GM18526 (cell line): ENCODE data around the gene DENND11.

Source experiments
- POLR2A ChIP-seq: IDR thresholded peaks from 3 replicates; pipeline ENCODE4 v1.6.1; 2011; ENCODE audit not compliant: insufficient read length; ENCODE audit errors: extremely low read depth

DENND11 gene

GRCh38 chr7:141698247-141699015 lies 3.5 kb downstream of the DENND11 start:
- TF ChIP-seq POLR2A = no peak

DNA sequence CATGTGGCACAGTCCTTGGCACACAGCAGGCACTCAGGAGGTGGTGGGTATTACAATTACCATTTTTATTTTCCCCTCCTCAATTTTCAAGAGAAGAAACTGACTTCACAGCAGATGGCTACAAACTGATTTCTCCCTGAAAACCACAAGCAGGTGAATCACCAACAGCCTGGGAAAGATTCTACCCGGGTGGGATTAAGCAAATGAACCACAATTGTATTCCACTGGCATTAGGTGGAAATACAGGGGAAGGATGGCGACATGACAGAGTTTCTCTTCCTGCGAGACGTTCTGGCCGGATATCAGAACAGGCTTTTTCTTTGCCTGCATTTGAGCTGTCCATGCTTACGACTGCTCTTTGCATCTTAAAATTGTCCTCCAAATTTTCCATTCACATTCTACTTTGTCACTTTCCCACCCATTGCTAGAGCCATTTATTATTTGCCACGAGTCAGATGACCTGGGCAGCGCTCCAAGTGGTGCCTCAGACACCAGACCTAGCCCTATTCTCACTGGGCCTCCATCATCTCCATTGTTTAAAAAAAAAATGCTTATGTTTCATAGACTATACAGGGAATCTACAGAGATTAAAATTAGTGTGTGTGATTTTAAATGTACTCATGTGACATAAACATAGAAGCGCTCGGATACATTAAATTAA lies 4.6 kb downstream of the DENND11 start:
- TF ChIP-seq POLR2A = no peak

GRCh38 chr7:141696348-141696747 lies 5.6 kb downstream of the DENND11 start:
- no peak for TF ChIP-seq POLR2A

DNA sequence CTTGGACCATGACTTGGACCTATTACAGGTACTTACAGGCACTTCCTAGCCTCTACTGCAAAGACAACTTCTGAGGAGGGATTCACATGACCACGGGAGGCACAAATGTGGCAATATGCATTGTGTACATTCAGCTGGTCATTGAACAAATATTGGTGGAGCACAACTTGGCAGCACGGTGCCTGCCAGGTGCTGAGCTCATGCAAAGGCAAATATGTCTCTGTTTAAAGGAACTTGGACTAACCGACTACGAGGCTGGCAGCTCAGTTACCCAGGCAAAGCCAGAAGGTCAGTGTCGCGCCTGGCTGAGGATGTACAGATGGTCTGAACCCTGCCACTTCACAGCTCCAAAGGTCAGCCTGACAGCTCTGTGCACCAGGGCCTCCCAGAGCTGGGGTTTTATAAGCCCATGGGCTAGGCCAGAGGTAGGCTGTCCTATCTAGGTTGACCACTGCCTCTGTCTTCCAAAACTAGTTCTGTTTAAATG lies 6.1 kb downstream of the DENND11 start:
- TF ChIP-seq POLR2A = no peak

- TF ChIP-seq POLR2A = no peak
Measured at GRCh38 chr7:141693082-141693481, 8.9 kb downstream of the DENND11 start.

GRCh38 chr7:141691961-141692360 lies 10.0 kb downstream of the DENND11 start:
- no peak for TF ChIP-seq POLR2A

GRCh38 chr7:141691540-141691939 lies 10.4 kb downstream of the DENND11 start:
- TF ChIP-seq POLR2A = no peak

- no peak for TF ChIP-seq POLR2A
Measured at GRCh38 chr7:141688043-141688442, 13.9 kb downstream of the DENND11 start.

DNA sequence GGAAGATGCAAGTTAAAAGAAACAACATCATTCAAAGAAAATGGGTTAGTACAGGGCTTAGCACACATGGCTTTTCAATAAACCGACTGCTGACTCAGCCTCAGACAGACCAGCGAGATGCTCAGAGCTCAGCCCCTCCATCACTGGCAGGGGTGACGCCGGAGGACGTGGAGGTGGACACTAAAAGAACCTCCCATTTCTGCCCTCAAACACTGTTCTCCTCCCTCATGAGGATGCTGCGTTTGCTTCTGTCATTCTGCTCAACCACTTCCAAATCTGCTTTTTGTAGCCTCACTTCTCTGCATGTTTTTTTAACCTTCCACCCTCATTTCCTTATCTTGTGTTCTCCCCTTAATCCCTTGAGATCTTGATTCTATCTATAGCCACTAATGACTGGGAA lies 15.3 kb downstream of the DENND11 start:
- TF ChIP-seq POLR2A = no peak

GRCh38 chr7:141686074-141686473 lies 15.9 kb downstream of the DENND11 start:
- TF ChIP-seq POLR2A = no peak

DNA sequence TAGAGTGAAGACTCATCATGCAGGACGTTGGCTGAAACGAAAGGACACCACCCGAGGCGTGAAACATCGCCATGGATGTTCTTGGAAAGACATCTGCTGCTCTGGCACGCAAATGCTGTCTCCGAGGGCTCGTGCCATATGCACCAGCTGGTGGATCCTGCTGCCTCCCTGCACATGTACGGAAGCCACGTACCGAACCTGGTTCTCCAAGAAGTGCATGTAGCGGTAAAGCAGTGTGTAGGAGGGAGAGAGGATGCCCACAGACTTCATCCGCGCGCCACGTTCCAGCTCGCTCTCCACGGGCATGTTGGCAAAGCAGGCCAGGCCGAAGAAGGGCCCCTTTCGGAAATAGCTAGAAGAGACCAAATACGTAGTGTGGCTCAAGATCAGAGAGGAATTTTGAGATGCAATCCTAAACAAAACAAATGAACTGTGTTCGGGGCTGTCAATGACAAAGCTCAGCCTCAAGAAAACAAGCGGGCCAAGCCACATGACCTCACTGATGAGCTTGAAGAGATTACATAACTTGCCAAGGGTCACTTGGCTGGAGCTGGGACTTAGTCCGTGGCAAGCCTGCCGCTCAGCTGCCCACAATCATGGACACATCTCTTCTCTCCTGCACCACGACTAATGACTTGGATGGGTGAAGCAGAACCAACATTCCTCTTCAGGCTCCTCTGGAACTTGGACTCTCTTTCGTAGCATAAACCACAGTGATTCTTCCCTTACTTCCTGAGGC lies 16.5 kb downstream of the DENND11 start:
- TF ChIP-seq POLR2A = no peak

DNA sequence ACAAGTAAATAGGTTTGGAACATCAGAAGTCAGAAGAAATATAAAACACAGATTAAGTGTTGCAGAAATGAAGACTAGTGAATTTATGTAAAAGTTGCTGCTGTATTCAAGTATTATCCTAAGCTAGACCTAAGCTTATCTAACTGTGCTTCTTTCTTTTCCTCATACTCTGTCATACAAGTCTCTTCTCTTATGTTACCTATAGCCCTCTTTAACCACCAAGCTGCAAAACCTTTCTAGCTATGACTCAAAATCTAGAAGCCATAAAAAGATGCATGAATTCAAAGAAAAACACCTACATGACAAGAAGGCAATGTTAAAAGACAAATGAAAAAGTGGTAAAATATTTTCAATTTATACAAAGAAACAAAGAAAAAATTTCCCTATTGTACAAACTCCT lies 23.0 kb downstream of the DENND11 start:
- no peak for TF ChIP-seq POLR2A

DNA sequence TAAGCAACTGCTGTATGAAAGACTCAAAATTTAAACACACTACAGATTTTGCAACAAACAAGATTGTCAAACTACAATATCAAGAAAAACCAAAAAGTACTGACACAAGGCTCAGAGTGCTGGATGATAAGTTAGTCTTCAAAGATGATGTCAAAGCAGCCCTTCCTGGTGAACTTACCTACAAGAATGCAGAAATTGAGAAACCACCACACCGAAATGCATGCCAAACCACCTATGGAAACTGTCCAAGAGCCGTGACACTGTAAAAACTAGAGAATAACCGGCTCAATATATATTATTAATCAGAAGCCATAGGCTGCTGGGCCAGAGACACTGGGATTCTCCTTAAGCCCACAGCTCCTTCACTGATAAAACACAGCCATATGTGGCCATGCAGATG lies 25.3 kb downstream of the DENND11 start:
- TF ChIP-seq POLR2A = no peak

DNA sequence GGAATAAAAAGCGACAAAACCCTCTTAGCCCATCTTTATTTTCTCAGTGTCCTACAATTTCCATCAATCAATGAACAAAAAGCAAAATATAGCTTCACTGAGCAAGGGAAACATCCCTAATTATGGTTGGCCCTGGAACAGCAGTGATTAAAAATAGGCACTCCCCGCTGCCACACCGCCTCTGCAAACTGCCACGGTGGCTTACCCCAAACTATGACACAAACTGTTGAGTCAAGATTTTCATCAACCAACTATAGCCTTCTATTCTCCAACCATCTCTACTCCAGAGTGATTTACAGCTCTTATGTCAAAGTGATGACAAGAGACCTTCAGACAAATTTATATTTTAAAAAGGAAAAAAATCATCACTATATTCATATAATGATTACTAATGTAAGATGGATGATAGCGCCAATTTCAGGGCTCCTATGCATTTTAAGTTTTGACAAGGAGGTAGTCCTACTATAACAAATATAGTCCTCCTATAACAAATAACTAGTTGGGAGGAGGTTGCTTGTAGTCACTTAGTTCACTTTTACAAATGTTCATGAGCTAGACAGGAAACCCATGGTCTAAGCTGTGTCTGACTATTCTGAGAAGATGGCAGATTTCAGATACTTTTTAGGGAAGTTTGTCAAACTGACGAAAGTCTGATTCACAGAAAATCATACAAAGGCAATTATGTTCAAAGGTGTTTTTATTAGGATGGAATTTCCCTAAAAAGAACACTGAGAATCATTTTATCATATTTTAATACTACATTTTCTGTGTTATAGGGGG lies 26.3 kb downstream of the DENND11 start:
- no peak for TF ChIP-seq POLR2A

GRCh38 chr7:141674702-141675101 lies 27.3 kb downstream of the DENND11 start:
- no peak for TF ChIP-seq POLR2A
